ENCODE measurements around the gene DBH. TPM values are rescaled to one million over a fixed set of nuclear protein-coding genes. Genes with fewer than 3 reads are reported as not detected.
A peak's percentile ranks its signal among the peaks of the same experiment; 100 is the strongest.

Gene DBH
- total and polyA plus RNA-seq, 3 donors from 2014 or later: 0.06 TPM; not detected in 2

- Histone ChIP-seq H3K27ac (no peak overlapping the region), H3K4me3 (no peak overlapping the region), H3K27me3 (no peaks in the 10 kb centered on the region), H3K4me1 (peaks cover 17% of the 10 kb centered on the region), H3K9me3 (no peaks in the 10 kb centered on the region), H3K36me3 (ENCODE audit: low read depth, missing control alignments) (no peaks in the 10 kb centered on the region)
- no peak for DNase-seq
- 85 to 95% methylated on average over 10 of the region's 10 CpGs for WGBS, 2 donors
- intact Hi-C loops (cut with DNase I; ENCODE audit: low total_unique reads): no loop called here
- TF ChIP-seq CTCF (IDR thresholded peaks at IDR 0.05) (no peak), POLR2A (IDR thresholded peaks at IDR 0.05) (no peak)
Observed at GRCh38 chr9:133705576-133705975, 69.4 kb downstream of the DBH start.

- TF ChIP-seq CTCF (IDR thresholded peaks at IDR 0.05) (no peak), POLR2A (IDR thresholded peaks at IDR 0.05) (no peak)
- Histone ChIP-seq H3K9me3 (no peaks in the 10 kb centered on the region), H3K4me1 (peaks cover 17% of the 10 kb centered on the region), H3K27me3 (no peaks in the 10 kb centered on the region), H3K36me3 (ENCODE audit: low read depth, missing control alignments) (no peaks in the 10 kb centered on the region), H3K27ac (peak overlapping the region in 1 of 2 donors; percentile 24), H3K4me3 (no peak overlapping the region)
- WGBS, 2 donors: 49 to 51% methylated on average over 12 of the region's 12 CpGs
- DNase-seq: no peak
- intact Hi-C loops (cut with DNase I; ENCODE audit: low total_unique reads): no loop called here
Observed at GRCh38 chr9:133706307-133707050, 70.3 kb downstream of the DBH start.

GRCh38 chr9:133707065-133707762, 71.1 kb downstream of the DBH start:
- Histone ChIP-seq H3K27me3 (no peaks in the 10 kb centered on the region), H3K27ac (peak overlapping the region in 1 of 2 donors; percentile 19), H3K4me3 (no peak overlapping the region), H3K4me1 (peaks cover 12% of the 10 kb centered on the region), H3K36me3 (ENCODE audit: low read depth, missing control alignments) (no peaks in the 10 kb centered on the region), H3K9me3 (no peaks in the 10 kb centered on the region)
- intact Hi-C loops (cut with DNase I; ENCODE audit: low total_unique reads): no loop called here
- TF ChIP-seq CTCF (IDR thresholded peaks at IDR 0.05) (no peak), POLR2A (IDR thresholded peaks at IDR 0.05) (no peak)
- DNase-seq: no peak
- WGBS, 2 donors: 62 to 74% methylated on average over 15 to 17 of the region's 17 CpGs

GRCh38 chr9:133707763-133708245, 71.6 kb downstream of the DBH start:
- no peak for DNase-seq
- TF ChIP-seq CTCF (IDR thresholded peaks at IDR 0.05): no peak
- TF ChIP-seq POLR2A (IDR thresholded peaks at IDR 0.05): no peak
- WGBS, 2 donors: 90 to 95% methylated on average over 10 to 15 of the region's 15 CpGs
- H3K27me3 ChIP-seq: no peaks in the 10 kb centered on the region
- intact Hi-C loops (cut with DNase I; ENCODE audit: low total_unique reads): no loop called here
- H3K9me3 ChIP-seq: no peaks in the 10 kb centered on the region
- H3K27ac ChIP-seq: no peak overlapping the region
- H3K4me1 ChIP-seq: peaks cover 6% of the 10 kb centered on the region
- H3K4me3 ChIP-seq: no peak overlapping the region
- H3K36me3 ChIP-seq (ENCODE audit: low read depth, missing control alignments): no peaks in the 10 kb centered on the region
